GM19351 (cell line): Measurements from ENCODE around the gene USP17L17.
"Not testable (repeated sequence)": the region's sequence is repeated elsewhere in the genome, so short reads cannot be mapped to it uniquely, and the experiment has no call there.

ENCODE experiments used
- ATAC-seq: cut with Tn5 transposase; IDR thresholded peaks from one replicate; pipeline ENCODE4 v1.9.1; 2021; ENCODE audit warnings: mild to moderate bottlenecking, moderate library complexity; ENCODE audit not compliant: unreplicated experiment

Gene USP17L17, protein sequence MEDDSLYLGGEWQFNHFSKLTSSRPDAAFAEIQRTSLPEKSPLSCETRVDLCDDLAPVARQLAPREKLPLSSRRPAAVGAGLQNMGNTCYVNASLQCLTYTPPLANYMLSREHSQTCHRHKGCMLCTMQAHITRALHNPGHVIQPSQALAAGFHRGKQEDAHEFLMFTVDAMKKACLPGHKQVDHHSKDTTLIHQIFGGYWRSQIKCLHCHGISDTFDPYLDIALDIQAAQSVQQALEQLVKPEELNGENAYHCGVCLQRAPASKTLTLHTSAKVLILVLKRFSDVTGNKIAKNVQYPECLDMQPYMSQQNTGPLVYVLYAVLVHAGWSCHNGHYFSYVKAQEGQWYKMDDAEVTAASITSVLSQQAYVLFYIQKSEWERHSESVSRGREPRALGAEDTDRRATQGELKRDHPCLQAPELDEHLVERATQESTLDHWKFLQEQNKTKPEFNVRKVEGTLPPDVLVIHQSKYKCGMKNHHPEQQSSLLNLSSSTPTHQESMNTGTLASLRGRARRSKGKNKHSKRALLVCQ

DNA sequence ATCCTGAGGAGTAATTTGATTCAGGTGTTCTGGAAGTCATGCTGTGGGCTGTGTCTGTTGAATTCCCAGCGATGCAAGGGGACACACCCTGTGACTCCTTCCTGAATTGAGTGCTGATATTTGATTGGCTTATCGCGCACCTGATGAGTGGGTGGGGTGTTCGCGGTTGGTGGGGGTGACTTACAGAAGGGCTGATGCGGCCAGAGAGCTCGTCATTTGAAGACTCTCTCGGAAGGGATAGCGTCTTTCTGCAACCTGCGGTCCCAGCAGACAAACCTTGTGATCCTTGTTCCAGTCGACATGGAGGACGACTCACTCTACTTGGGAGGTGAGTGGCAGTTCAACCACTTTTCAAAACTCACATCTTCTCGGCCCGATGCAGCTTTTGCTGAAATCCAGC lies at the start of gene USP17L17:
Gene USP17L17 (plus strand): TSS at position 301 of the 400 bp plus-strand sequence. CDS start 0 bp downstream, at position 301.
- ATAC-seq = not testable (repeated sequence)

DNA sequence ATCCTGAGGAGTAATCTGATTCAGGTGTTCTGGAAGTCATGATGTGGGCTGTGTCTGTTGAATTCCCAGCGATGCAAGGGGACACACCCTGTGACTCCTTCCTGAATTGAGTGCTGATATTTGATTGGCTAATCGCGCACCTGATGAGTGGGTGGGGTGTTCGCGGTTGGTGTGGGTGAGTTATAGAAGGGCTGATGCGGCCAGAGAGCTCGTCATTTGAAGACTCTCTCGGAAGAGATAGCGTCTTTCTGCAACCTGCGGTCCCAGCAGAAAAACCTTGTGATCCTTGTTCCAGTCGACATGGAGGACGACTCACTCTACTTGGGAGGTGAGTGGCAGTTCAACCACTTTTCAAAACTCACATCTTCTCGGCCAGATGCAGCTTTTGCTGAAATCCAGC lies 33.3 kb upstream of the USP17L17 start, which contains the start of gene USP17L10:
Gene USP17L10 (plus strand): TSS at position 301 of the 400 bp plus-strand sequence. CDS start 0 bp downstream, at position 301.
- not testable (repeated sequence) for ATAC-seq

DNA sequence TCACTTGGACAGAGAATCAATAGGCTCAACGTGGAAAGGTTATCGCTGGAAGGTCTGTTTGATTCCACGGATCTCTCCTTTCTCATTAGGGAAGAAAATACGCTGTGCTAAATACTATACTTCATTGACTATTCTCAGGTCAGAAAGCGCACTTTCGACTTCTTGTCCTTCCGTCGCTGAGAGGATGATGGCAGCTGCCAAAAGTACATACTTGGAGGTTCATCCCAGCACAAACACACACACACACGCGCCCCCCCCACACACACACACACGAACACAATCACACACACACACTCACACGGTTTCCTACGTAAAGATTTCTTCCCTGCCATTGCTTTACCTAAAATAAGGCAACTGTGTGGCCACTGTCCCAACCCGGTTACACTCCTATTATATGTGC lies 29.0 kb upstream of the USP17L17 start:
- ATAC-seq = not testable (repeated sequence)

DNA sequence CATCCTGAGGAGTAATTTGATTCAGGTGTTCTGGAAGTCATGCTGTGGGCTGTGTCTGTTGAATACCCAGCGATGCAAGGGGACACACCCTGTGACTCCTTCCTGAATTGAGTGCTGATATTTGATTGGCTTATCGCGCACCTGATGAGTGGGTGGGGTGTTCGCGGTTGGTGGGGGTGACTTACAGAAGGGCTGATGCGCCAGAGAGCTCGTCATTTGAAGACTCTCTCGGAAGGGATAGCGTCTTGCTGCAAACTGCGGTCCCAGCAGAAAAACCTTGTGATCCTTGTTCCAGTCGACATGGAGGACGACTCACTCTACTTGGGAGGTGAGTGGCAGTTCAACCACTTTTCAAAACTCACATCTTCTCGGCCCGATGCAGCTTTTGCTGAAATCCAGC lies 28.6 kb upstream of the USP17L17 start, which contains the start of gene USP17L11:
Gene USP17L11 (plus strand): TSS at position 301 of the 400 bp plus-strand sequence. CDS start 0 bp downstream, at position 301.
- ATAC-seq = not testable (repeated sequence)

DNA sequence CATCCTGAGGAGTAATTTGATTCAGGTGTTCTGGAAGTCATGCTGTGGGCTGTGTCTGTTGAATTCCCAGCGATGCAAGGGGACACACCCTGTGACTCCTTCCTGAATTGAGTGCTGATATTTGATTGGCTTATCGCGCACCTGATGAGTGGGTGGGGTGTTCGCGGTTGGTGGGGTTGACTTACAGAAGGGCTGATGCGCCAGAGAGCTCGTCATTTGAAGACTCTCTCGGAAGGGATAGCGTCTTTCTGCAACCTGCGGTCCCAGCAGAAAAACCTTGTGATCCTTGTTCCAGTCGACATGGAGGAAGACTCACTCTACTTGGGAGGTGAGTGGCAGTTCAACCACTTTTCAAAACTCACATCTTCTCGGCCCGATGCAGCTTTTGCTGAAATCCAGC lies 23.8 kb upstream of the USP17L17 start, which contains the start of gene USP17L12:
Gene USP17L12 (plus strand): TSS at position 301 of the 400 bp plus-strand sequence. CDS start 0 bp downstream, at position 301.
- not testable (repeated sequence) for ATAC-seq

DNA sequence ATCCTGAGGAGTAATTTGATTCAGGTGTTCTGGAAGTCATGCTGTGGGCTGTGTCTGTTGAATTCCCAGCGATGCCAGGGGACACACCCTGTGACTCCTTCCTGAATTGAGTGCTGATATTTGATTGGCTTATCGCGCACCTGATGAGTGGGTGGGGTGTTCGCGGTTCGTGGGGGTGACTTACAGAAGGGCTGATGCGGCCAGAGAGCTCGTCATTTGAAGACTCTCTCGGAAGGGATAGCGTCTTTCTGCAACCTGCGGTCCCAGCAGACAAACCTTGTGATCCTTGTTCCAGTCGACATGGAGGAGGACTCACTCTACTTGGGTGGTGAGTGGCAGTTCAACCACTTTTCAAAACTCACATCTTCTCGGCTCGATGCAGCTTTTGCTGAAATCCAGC lies 19.1 kb upstream of the USP17L17 start, which contains the start of gene USP17L13:
Gene USP17L13 (plus strand): TSS at position 301 of the 400 bp plus-strand sequence. CDS start 0 bp downstream, at position 301.
- ATAC-seq = not testable (repeated sequence)

DNA sequence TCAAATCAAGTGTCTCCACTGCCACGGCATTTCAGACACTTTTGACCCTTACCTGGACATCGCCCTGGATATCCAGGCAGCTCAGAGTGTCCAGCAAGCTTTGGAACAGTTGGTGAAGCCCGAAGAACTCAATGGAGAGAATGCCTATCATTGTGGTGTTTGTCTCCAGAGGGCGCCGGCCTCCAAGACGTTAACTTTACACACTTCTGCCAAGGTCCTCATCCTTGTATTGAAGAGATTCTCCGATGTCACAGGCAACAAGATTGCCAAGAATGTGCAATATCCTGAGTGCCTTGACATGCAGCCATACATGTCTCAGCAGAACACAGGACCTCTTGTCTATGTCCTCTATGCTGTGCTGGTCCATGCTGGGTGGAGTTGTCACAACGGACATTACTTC lies 13.4 kb upstream of the USP17L17 start:
- ATAC-seq = not testable (repeated sequence)

DNA sequence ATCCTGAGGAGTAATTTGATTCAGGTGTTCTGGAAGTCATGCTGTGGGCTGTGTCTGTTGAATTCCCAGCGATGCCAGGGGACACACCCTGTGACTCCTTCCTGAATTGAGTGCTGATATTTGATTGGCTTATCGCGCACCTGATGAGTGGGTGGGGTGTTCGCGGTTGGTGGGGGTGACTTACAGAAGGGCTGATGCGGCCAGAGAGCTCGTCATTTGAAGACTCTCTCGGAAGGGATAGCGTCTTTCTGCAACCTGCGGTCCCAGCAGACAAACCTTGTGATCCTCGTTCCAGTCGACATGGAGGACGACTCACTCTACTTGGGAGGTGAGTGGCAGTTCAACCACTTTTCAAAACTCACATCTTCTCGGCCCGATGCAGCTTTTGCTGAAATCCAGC lies 9.6 kb upstream of the USP17L17 start, which contains the start of gene USP17L15:
Gene USP17L15 (plus strand): TSS at position 301 of the 400 bp plus-strand sequence. CDS start 0 bp downstream, at position 301.
- not testable (repeated sequence) for ATAC-seq

DNA sequence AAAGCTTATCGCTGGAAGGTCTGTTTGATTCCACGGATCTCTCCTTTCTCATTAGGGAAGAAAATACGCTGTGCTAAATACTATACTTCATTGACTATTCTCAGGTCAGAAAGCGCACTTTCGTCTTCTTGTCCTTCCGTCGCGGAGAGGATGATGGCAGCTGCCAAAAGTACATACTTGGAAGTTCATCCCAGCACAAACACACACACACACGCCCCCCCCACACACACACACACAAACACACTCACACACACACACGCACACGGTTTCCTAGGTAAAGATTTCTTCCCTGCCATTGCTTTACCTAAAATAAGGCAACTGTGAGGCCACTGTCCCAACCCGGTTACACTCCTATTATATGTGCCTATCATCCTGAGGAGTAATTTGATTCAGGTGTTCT lies 5.2 kb upstream of the USP17L17 start:
- ATAC-seq = not testable (repeated sequence)

DNA sequence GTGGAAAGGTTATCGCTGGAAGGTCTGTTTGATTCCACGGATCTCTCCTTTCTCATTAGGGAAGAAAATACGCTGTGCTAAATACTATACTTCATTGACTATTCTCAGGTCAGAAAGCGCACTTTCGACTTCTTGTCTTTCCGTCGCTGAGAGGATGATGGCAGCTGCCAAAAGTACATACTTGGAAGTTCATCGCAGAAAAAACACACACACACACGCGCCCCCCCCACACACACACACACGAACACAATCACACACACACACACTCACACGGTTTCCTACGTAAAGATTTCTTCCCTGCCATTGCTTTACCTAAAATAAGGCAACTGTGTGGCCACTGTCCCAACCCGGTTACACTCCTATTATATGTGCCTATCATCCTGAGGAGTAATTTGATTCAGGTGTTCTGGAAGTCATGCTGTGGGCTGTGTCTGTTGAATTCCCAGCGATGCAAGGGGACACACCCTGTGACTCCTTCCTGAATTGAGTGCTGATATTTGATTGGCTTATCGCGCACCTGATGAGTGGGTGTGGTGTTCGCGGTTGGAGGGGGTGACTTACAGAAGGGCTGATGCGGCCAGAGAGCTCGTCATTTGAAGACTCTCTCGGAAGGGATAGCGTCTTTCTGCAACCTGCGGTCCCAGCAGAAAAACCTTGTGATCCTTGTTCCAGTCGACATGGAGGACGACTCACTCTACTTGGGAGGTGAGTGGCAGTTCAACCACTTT lies 4.4 kb downstream of the USP17L17 start, which contains the start of gene USP17L18:
Gene USP17L18 (plus strand): TSS at position 678 of the 728 bp plus-strand sequence. CDS start 0 bp downstream, at position 678.
- ATAC-seq = not testable (repeated sequence)

DNA sequence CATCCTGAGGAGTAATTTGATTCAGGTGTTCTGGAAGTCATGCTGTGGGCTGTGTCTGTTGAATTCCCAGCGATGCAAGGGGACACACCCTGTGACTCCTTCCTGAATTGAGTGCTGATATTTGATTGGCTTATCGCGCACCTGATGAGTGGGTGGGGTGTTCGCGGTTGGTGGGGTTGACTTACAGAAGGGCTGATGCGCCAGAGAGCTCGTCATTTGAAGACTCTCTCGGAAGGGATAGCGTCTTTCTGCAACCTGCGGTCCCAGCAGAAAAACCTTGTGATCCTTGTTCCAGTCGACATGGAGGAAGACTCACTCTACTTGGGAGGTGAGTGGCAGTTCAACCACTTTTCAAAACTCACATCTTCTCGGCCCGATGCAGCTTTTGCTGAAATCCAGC lies 9.4 kb downstream of the USP17L17 start, which contains the start of gene USP17L19:
Gene USP17L19 (plus strand): TSS at position 301 of the 400 bp plus-strand sequence. CDS start 0 bp downstream, at position 301.
- not testable (repeated sequence) for ATAC-seq

DNA sequence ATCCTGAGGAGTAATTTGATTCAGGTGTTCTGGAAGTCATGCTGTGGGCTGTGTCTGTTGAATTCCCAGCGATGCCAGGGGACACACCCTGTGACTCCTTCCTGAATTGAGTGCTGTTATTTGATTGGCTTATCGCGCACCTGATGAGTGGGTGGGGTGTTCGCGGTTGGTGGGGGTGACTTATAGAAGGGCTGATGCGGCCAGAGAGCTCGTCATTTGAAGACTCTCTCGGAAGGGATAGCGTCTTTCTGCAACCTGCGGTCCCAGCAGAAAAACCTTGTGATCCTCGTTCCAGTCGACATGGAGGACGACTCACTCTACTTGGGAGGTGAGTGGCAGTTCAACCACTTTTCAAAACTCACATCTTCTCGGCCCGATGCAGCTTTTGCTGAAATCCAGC lies 14.1 kb downstream of the USP17L17 start, which contains the start of gene USP17L20:
Gene USP17L20 (plus strand): TSS at position 301 of the 400 bp plus-strand sequence. CDS start 0 bp downstream, at position 301.
- ATAC-seq = not testable (repeated sequence)

DNA sequence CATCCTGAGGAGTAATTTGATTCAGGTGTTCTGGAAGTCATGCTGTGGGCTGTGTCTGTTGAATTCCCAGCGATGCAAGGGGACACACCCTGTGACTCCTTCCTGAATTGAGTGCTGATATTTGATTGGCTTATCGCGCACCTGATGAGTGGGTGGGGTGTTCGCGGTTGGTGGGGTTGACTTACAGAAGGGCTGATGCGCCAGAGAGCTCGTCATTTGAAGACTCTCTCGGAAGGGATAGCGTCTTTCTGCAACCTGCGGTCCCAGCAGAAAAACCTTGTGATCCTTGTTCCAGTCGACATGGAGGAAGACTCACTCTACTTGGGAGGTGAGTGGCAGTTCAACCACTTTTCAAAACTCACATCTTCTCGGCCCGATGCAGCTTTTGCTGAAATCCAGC lies 18.9 kb downstream of the USP17L17 start, which contains the start of gene USP17L21:
Gene USP17L21 (plus strand): TSS at position 301 of the 400 bp plus-strand sequence. CDS start 0 bp downstream, at position 301.
- ATAC-seq = not testable (repeated sequence)

DNA sequence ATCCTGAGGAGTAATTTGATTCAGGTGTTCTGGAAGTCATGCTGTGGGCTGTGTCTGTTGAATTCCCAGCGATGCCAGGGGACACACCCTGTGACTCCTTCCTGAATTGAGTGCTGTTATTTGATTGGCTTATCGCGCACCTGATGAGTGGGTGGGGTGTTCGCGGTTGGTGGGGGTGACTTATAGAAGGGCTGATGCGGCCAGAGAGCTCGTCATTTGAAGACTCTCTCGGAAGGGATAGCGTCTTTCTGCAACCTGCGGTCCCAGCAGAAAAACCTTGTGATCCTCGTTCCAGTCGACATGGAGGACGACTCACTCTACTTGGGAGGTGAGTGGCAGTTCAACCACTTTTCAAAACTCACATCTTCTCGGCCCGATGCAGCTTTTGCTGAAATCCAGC lies 23.6 kb downstream of the USP17L17 start, which contains the start of gene USP17L22:
Gene USP17L22 (plus strand): TSS at position 301 of the 400 bp plus-strand sequence. CDS start 0 bp downstream, at position 301.
- not testable (repeated sequence) for ATAC-seq

DNA sequence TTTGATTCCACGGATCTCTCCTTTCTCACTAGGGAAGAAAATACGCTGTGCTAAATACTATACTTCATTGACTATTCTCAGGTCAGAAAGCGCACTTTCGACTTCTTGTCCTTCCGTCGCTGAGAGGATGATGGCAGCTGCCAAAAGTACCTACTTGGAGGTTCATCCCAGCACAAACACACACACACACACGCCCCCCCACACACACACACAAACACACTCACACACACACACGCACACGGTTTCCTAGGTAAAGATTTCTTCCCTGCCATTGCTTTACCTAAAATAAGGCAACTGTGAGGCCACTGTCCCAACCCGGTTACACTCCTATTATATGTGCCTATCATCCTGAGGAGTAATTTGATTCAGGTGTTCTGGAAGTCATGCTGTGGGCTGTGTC lies 28.0 kb downstream of the USP17L17 start:
- not testable (repeated sequence) for ATAC-seq
